Measurements from ENCODE around the gene TNNT3. TPM values are rescaled to one million over a fixed set of nuclear protein-coding genes. Genes with fewer than 3 reads are reported as not detected.

Gene TNNT3
- total RNA-seq, 4 donors from 2014 or later: 4.4 to 8.6 (median 6.1) TPM

DNA sequence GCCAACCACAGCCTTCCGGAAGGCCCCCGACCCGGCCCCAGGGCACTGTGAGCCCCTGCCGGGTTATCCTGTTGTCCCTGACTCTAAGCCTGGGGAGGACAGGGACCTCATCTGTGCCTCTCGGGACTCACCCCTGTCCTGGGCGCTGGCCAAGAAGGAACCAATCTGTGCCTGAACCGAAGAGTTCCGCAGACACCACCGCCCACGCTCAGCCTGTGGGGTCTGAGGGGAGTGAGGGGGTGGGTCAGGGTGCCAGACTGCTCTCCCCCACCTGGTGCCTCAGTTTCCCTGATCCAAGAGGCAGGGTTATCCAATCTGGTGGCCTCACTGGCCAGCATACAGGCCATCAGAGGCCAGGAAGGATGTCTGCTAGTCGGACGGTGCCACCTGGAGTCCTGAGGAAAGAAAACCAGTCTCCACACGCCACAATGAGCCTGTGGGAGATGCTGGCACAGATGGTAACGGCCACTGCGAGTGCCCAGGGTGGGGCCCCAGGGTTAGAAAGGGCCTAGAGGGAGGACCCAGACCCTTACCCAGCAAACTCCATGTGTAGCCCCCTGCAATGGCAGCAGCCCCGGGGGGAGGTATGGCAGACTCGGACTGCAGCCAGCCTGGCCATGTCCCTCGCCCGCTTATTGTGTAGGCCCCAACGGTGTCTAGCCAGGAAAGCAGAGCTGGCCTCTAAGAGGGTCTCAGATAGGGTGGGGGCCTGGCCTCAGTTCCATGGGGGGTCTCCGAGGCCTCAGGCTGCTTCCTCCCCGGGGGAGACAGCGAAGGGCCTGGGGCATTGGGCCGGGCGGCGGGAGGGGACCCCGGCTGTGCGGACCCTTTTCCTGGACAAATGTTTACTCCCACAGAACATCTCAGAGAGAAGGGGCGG, 827 bp upstream of the TNNT3 start:
- no peak for DNase-seq (ENCODE audit: low spot score in 2 of 2)
- Histone ChIP-seq H3K9me3 (no peaks in the 10 kb centered on the region), H3K36me3 (no peaks in the 10 kb centered on the region), H3K27ac (no peak overlapping the region), H3K4me1 (peaks cover 0 to 46% (median 5%) of the 10 kb centered on the region in 4 donors), H3K4me3 (no peak overlapping the region), H3K27me3 (no peaks in the 10 kb centered on the region)
- 75 to 85% methylated on average over 17 to 22 of the region's 29 CpGs for WGBS, 2 donors
- no peak for TF ChIP-seq EP300 (IDR thresholded peaks at IDR 0.05)
- no peak for TF ChIP-seq POLR2A (IDR thresholded peaks at IDR 0.05)
- TF ChIP-seq, protein P1, sequence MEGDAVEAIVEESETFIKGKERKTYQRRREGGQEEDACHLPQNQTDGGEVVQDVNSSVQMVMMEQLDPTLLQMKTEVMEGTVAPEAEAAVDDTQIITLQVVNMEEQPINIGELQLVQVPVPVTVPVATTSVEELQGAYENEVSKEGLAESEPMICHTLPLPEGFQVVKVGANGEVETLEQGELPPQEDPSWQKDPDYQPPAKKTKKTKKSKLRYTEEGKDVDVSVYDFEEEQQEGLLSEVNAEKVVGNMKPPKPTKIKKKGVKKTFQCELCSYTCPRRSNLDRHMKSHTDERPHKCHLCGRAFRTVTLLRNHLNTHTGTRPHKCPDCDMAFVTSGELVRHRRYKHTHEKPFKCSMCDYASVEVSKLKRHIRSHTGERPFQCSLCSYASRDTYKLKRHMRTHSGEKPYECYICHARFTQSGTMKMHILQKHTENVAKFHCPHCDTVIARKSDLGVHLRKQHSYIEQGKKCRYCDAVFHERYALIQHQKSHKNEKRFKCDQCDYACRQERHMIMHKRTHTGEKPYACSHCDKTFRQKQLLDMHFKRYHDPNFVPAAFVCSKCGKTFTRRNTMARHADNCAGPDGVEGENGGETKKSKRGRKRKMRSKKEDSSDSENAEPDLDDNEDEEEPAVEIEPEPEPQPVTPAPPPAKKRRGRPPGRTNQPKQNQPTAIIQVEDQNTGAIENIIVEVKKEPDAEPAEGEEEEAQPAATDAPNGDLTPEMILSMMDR (IDR thresholded peaks at IDR 0.05): no peak

DNA sequence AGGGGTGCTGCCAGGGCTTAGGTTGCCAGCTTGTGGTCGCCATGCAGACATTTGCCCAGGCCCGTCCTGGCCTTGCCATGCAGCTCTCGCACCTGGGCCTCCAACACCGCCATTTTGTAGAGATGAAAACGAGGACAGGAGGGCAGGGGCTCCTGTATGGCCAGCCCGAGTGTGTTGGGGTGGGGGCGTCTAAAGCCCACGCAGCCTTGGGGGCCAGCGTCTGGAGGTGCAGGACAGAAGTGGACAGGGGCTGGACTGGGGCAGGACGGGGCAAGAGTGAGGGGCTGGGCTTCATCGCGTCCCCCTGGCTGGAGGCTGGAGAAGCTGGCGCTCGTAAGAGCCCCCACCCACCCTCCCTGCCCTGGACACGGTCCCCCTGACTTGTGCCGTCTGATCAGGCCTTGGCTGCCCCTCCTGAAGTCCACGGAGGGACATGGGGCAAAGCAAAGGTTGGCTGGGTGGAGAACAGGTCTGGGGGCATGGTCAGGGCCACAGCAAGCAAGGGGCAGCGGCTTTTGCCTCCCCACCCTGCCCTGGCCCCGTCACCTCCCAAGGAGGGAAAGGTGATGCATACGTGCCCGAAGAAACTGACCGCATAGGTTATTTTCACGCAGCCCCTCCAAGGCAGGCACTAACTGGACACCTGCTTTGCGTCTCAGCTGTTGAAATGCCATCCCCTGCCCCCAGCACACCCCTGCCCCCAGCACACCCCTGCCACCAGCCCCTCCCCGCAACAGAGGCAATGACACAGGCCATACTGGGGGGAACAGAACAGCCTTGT, 815 bp downstream of the TNNT3 start:
- Histone ChIP-seq H3K4me1 (peaks cover 0 to 53% (median 5%) of the 10 kb centered on the region in 4 donors), H3K36me3 (no peaks in the 10 kb centered on the region), H3K27me3 (no peaks in the 10 kb centered on the region), H3K27ac (peak overlapping the region in 2 of 4 donors; percentile 67 to 81), H3K9me3 (no peaks in the 10 kb centered on the region), H3K4me3 (no peak overlapping the region)
- TF ChIP-seq POLR2A (IDR thresholded peaks at IDR 0.05): no peak
- TF ChIP-seq, protein P1 (IDR thresholded peaks at IDR 0.05): no peak
- no peak for TF ChIP-seq EP300 (IDR thresholded peaks at IDR 0.05)
- WGBS, 2 donors: 88 to 91% methylated on average over 20 to 25 of the region's 25 CpGs
- DNase-seq (ENCODE audit: low spot score in 2 of 2): no peak

DNA sequence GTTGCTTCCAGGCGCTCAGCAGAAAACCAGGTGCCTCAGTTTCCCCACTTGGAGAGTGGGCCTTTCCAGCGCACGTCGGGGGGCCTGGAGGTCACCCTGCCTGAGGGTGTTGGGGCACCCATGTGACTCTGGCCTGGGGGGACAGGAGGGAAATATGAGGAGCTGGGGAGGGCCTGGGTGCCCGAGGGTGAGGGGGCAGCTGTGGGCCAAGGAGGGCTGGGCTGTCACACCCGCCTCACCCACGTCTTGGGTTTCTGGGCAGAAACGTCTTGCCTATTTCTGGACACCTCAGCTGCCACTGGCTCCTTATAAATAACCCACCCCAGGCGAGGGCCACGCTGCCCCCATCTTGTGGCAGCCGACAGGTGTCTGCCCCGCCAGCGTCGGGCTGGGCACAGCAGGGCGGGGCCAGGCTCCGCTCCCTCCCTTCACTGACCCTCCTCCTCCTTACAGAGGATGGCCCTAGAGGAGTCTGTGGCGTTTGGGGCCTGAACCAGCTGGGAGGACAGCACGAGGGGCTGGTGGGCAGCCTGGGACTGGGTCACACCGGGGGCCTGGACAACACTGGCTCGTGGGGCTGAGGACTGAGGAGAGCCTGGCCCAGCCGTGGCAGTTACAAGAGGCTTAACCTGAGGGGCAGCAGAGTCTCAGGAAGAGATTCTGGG, 1.5 kb downstream of the TNNT3 start:
- Histone ChIP-seq H3K4me3 (no peak overlapping the region), H3K36me3 (no peaks in the 10 kb centered on the region), H3K4me1 (peaks cover 0 to 53% (median 5%) of the 10 kb centered on the region in 4 donors), H3K9me3 (no peaks in the 10 kb centered on the region), H3K27me3 (no peaks in the 10 kb centered on the region), H3K27ac (peak overlapping the region in 2 of 4 donors; percentile 67 to 81)
- TF ChIP-seq, protein P1 (IDR thresholded peaks at IDR 0.05): no peak
- no peak for TF ChIP-seq POLR2A (IDR thresholded peaks at IDR 0.05)
- no peak for TF ChIP-seq EP300 (IDR thresholded peaks at IDR 0.05)
- DNase-seq (ENCODE audit: low spot score in 2 of 2): no peak
- WGBS, 2 donors: 47 to 70% methylated on average over 12 to 21 of the region's 21 CpGs

DNA sequence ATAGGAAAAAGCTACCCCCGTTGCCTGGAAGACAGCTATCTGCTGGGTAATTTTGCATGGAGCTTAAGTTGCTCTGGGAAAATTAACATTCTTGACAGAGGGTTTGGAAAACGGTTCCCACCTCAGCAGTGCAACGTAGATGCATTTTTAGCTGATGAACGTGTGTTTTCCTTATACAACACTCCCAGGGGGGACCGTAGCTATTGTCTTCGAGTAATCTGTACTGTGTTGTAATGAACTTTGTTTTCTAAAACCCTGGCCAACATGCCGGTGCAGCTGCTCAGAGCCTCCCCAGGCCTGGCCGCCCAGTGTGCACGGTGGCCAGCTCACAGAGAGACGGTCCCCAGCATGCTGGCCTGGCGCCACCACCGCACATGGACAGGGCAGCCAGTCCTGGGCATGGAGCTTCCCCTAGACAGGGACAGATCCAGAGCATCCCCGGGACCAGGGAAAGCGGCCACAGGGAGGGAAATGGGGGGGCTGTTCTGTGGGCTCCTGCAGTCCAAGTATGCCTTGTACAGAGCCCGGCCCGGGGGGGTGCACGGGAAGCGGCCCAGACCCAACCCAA, 2.2 kb downstream of the TNNT3 start:
- Histone ChIP-seq H3K4me3 (no peak overlapping the region), H3K4me1 (peaks cover 0 to 57% (median 5%) of the 10 kb centered on the region in 4 donors), H3K27ac (peak overlapping the region in 2 of 4 donors; percentile 67 to 81), H3K9me3 (no peaks in the 10 kb centered on the region), H3K27me3 (no peaks in the 10 kb centered on the region), H3K36me3 (no peaks in the 10 kb centered on the region)
- 34 to 43% methylated on average over 18 of the region's 18 CpGs for WGBS, 2 donors
- TF ChIP-seq EP300 (IDR thresholded peaks at IDR 0.05): no peak
- TF ChIP-seq, protein P1 (IDR thresholded peaks at IDR 0.05): no peak
- no peak for TF ChIP-seq POLR2A (IDR thresholded peaks at IDR 0.05)
- peak in 1 of 2 donors; percentile 40 for DNase-seq (ENCODE audit: low spot score in 2 of 2)
